Uterus (tissue), 4 donors: ENCODE results near the gene LCNL1. TPM values are rescaled to one million over a fixed set of nuclear protein-coding genes. Genes with fewer than 3 reads are reported as not detected.

Source experiments
- DNase-seq, 2 donors: peaks; one replicate each; pipeline ENCODE4 v3.0.0-alpha.2; 2019 to 2020
- H3K27ac ChIP-seq, 2 donors: fragments of 200-600 bp; sonication (generic); 1 replicate in 1 of 2; 2 replicates in 1 of 2; pipeline ENCODE4 v1.5.1; 2016 to 2018
- H3K27me3 ChIP-seq, 2 donors: fragments of 200-600 bp; sonication (generic); one replicate each; pipeline ENCODE4 v1.5.1; 2018 to 2019; ENCODE audit warnings: control low read depth in 1 of 2
- H3K36me3 ChIP-seq, 2 donors: fragments of 200-600 bp; sonication (generic); one replicate each; pipeline ENCODE4 v1.5.1; 2019; ENCODE audit warnings: control low read depth in 1 of 2
- H3K4me1 ChIP-seq, 2 donors: fragments of 200-600 bp; sonication (generic); one replicate each; pipeline ENCODE4 v1.5.1; 2018 to 2019; ENCODE audit warnings: control low read depth in 1 of 2
- H3K4me3 ChIP-seq, 2 donors: fragments of 200-600 bp; sonication (generic); 1 replicate in 1 of 2; 2 replicates in 1 of 2; pipeline ENCODE4 v1.5.1; 2018 to 2019; ENCODE audit warnings: mild to moderate bottlenecking in 1 of 2
- H3K9me3 ChIP-seq, 2 donors: fragments of 200-600 bp; sonication (generic); one replicate each; pipeline ENCODE4 v1.5.1; 2019; ENCODE audit warnings: control low read depth in 1 of 2
- CTCF ChIP-seq, 4 experiments: fragments of 200-600 bp in 2 of 4; fragments of 450-650 bp in 2 of 4; sonication (generic) in 2 of 4; IDR thresholded peaks; one replicate each; pipeline ENCODE4 v1.5.1; 2016 to 2019; ENCODE audit warnings: antibody characterized with exemption in 4 of 4, mild to moderate bottlenecking in 2 of 4, moderate library complexity in 1 of 4
- POLR2A ChIP-seq, 2 donors: fragments of 450-650 bp; IDR thresholded peaks; one replicate each; pipeline ENCODE4 v1.6.1; 2016; ENCODE audit warnings: antibody characterized with exemption in 2 of 2, mild to moderate bottlenecking in 1 of 2, moderate library complexity in 1 of 2
- intact Hi-C: fragments of 100-400 bp; cut with DNase I; formaldehyde crosslinking; loops from one replicate; pipeline ENCODE4 v1.15.1; 2023; ENCODE audit warnings: low total_unique reads
- total RNA-seq, 4 donors: library from RNA; depleted of rRNA in 3 of 4; stranded (reverse); fragments of >200 nt in 3 of 4; gene quantifications; one replicate each; pipeline versions ENCODE4 v1.1.0 to v1.2.4, GENCODE V29; 2014 to 2023
- donor health status: DM: yes; HTN: yes; CAD: no.

The LCNL1 gene
- total RNA-seq, 4 donors from 2014 or later = under 0.01 to 6.9 (median 0.54) TPM

- intact Hi-C loops = no loop called here
- H3K27ac ChIP-seq = no peak overlapping the region
- no peak for DNase-seq
These were observed 21.3 kb upstream of the LCNL1 start for GRCh38 chr9:136961279-136962065.

GRCh38 chr9:136962163-136962562, 20.6 kb upstream of the LCNL1 start:
- intact Hi-C loops = no loop called here
- H3K9me3 ChIP-seq = no peaks in the 10 kb centered on the region
- no peak for DNase-seq
- TF ChIP-seq CTCF (IDR thresholded peaks at IDR 0.05) = no peak
- TF ChIP-seq POLR2A (IDR thresholded peaks at IDR 0.05) = no peak
- H3K27me3 ChIP-seq = no peaks in the 10 kb centered on the region
- H3K4me1 ChIP-seq = no peaks in the 10 kb centered on the region
- H3K4me3 ChIP-seq = no peak overlapping the region
- H3K36me3 ChIP-seq = no peaks in the 10 kb centered on the region
- H3K27ac ChIP-seq = no peak overlapping the region

More at GRCh38 chr9:136961279-136962065, 21.3 kb upstream of the LCNL1 start:
- H3K36me3 ChIP-seq = no peaks in the 10 kb centered on the region
- H3K9me3 ChIP-seq = no peaks in the 10 kb centered on the region
- H3K4me3 ChIP-seq = no peak overlapping the region
- no peak for TF ChIP-seq POLR2A (IDR thresholded peaks at IDR 0.05)
- no peak for TF ChIP-seq CTCF (IDR thresholded peaks at IDR 0.05)
- no peaks in the 10 kb centered on the region for H3K27me3 ChIP-seq
- no peaks in the 10 kb centered on the region for H3K4me1 ChIP-seq

- intact Hi-C loops = no loop called here
- no peak overlapping the region for H3K27ac ChIP-seq
- no peaks in the 10 kb centered on the region for H3K4me1 ChIP-seq
- no peaks in the 10 kb centered on the region for H3K36me3 ChIP-seq
- no peak overlapping the region for H3K4me3 ChIP-seq
- H3K9me3 ChIP-seq = no peaks in the 10 kb centered on the region
- TF ChIP-seq POLR2A (IDR thresholded peaks at IDR 0.05) (no peak), CTCF (IDR thresholded peaks at IDR 0.05) (no peak)
- H3K27me3 ChIP-seq = no peaks in the 10 kb centered on the region
- DNase-seq = no peak
These were observed 20.0 kb upstream of the LCNL1 start for GRCh38 chr9:136962701-136963248.

- intact Hi-C loops = no loop called here
- H3K27ac ChIP-seq = no peak overlapping the region
- H3K4me1 ChIP-seq = no peaks in the 10 kb centered on the region
- H3K27me3 ChIP-seq = no peaks in the 10 kb centered on the region
- no peaks in the 10 kb centered on the region for H3K9me3 ChIP-seq
- DNase-seq = no peak
- no peak for TF ChIP-seq POLR2A (IDR thresholded peaks at IDR 0.05)
- TF ChIP-seq CTCF (IDR thresholded peaks at IDR 0.05) = no peak
- no peak overlapping the region for H3K4me3 ChIP-seq
- no peaks in the 10 kb centered on the region for H3K36me3 ChIP-seq
These were observed 19.5 kb upstream of the LCNL1 start for GRCh38 chr9:136963341-136963740.

GRCh38 chr9:136963751-136964150, 19.0 kb upstream of the LCNL1 start:
- Histone ChIP-seq H3K27ac (no peak overlapping the region), H3K4me1 (no peaks in the 10 kb centered on the region), H3K9me3 (no peaks in the 10 kb centered on the region), H3K36me3 (no peaks in the 10 kb centered on the region), H3K4me3 (no peak overlapping the region), H3K27me3 (no peaks in the 10 kb centered on the region)
- intact Hi-C loops = no loop called here
- DNase-seq = no peak
- TF ChIP-seq CTCF (IDR thresholded peaks at IDR 0.05) (no peak), POLR2A (IDR thresholded peaks at IDR 0.05) (no peak)
